HepG2 (cell line): Measurements from ENCODE around the gene SAYSD1.

Source experiments
- CHD4 ChIP-seq: fragments of 200-600 bp; sonication (generic); IDR thresholded peaks from 2 replicates; pipeline ENCODE4 v1.7.0; 2017; ENCODE audit warnings: mild to moderate bottlenecking, low read length, borderline replicate concordance
- CTCF ChIP-seq: sonication (generic); formaldehyde crosslinking; IDR thresholded peaks from 2 replicates; pipeline ENCODE4 v1.5.0; 2020; ENCODE audit warnings: mild to moderate bottlenecking, missing genetic modification reagents, moderate library complexity
- EP300 ChIP-seq, 3 experiments: sonication (generic) in 1 of 3; formaldehyde crosslinking in 1 of 3; IDR thresholded peaks; 2 replicates each; pipeline versions ENCODE4 v1.5.1 to v1.6.1; 2011 to 2020; ENCODE audit warnings: low read depth in 2 of 3, low read length in 2 of 3, borderline replicate concordance in 1 of 3, improper control_type of control experiment in 1 of 3, mild to moderate bottlenecking in 1 of 3, missing genetic modification reagents in 1 of 3, moderate library complexity in 1 of 3
- FOXM1 ChIP-seq: sonication (generic); formaldehyde crosslinking; IDR thresholded peaks from 2 replicates; pipeline ENCODE4 v1.5.0; 2020; ENCODE audit warnings: missing genetic modification reagents
- MXI1 ChIP-seq: IDR thresholded peaks from 3 replicates; pipeline ENCODE4 v1.6.1; 2012; ENCODE audit warnings: low read depth, low read length, inconsistent platforms, borderline replicate concordance
- NFAT5 ChIP-seq: sonication (generic); formaldehyde crosslinking; IDR thresholded peaks from 2 replicates; pipeline ENCODE4 v1.4.0; 2020; ENCODE audit warnings: missing genetic modification reagents
- REST ChIP-seq, 2 experiments: IDR thresholded peaks; 2 replicates each; pipeline ENCODE4 v1.6.1; 2011 to 2012; ENCODE audit warnings: low read length in 2 of 2, borderline replicate concordance in 1 of 2, low read depth in 1 of 2, mild to moderate bottlenecking in 1 of 2, moderate library complexity in 1 of 2
- RNF2 ChIP-seq: fragments of 450-650 bp; conservative IDR thresholded peaks from 2 replicates; pipeline ENCODE4 v1.6.1; 2016; ENCODE audit warnings: low read depth
- SIX1 ChIP-seq: sonication (generic); formaldehyde crosslinking; IDR thresholded peaks from 2 replicates; pipeline ENCODE4 v1.4.0; 2020; ENCODE audit warnings: missing genetic modification reagents, borderline replicate concordance
- SYNCRIP ChIP-seq: fragments of 200-400 bp; formaldehyde crosslinking; IDR thresholded peaks from 2 replicates; pipeline ENCODE4 v1.6.1; 2018; ENCODE audit warnings: mild to moderate bottlenecking, low read depth, low read length; ENCODE audit not compliant: insufficient read depth

- TF ChIP-seq SIX1 (CRISPR knock-in tag) = no peak
- no peak for TF ChIP-seq RNF2
- TF ChIP-seq FOXM1 (CRISPR knock-in tag) = no peak
- no peak for TF ChIP-seq CTCF
- TF ChIP-seq SYNCRIP = no peak
- no peak for TF ChIP-seq EP300 (IDR thresholded peaks at IDR 0.05; ENCODE audit: low read depth in 2 of 2, low read length in 2 of 2)
- no peak for TF ChIP-seq EP300 (CRISPR knock-in tag; IDR thresholded peaks at IDR 0.05; ENCODE audit: borderline replicate concordance)
- TF ChIP-seq CHD4 = no peak
- no peak for TF ChIP-seq NFAT5 (CRISPR knock-in tag)
- no peak for TF ChIP-seq REST (IDR thresholded peaks at IDR 0.05; ENCODE audit: borderline replicate concordance in 1 of 2, low read depth in 1 of 2, low read length in 2 of 2)
- TF ChIP-seq MXI1 = no peak
These were observed 34.6 kb downstream of the SAYSD1 start for GRCh38 chr6:39080246-39080875.
